ENCODE results near the gene CPPED1. TPM values are rescaled to one million over a fixed set of nuclear protein-coding genes. Genes with fewer than 3 reads are reported as not detected.

The CPPED1 gene
- total RNA-seq, 1 donor from 2014 or later = 13.2 TPM

- Mint-ChIP-seq H3K4me3 (ENCODE audit: low read depth) (no peak overlapping the region), H3K27me3 (no peaks in the 10 kb centered on the region), H3K4me1 (ENCODE audit: low read depth) (no peaks in the 10 kb centered on the region), H3K27ac (no peak overlapping the region), H3K9me3 (ENCODE audit: low read depth) (peaks cover 10% of the 10 kb centered on the region), H3K36me3 (ENCODE audit: insufficient read depth) (peaks cover 8% of the 10 kb centered on the region)
- no peak for TF ChIP-seq CTCF (IDR thresholded peaks at IDR 0.05; ENCODE audit: unreplicated experiment)
- DNase-seq (ENCODE audit: low spot score, unreplicated experiment) = no peak
These were observed 87.0 kb downstream of the CPPED1 start for GRCh38 chr16:12716658-12717057.

- DNase-seq (ENCODE audit: low spot score, unreplicated experiment) = no peak
- TF ChIP-seq CTCF (IDR thresholded peaks at IDR 0.05; ENCODE audit: unreplicated experiment) = no peak
- peaks cover 6% of the 10 kb centered on the region for H3K9me3 Mint-ChIP-seq (ENCODE audit: low read depth)
- no peak overlapping the region for H3K4me3 Mint-ChIP-seq (ENCODE audit: low read depth)
- peaks cover 2% of the 10 kb centered on the region for H3K36me3 Mint-ChIP-seq (ENCODE audit: insufficient read depth)
- H3K27ac Mint-ChIP-seq = no peak overlapping the region
- no peaks in the 10 kb centered on the region for H3K4me1 Mint-ChIP-seq (ENCODE audit: low read depth)
- no peaks in the 10 kb centered on the region for H3K27me3 Mint-ChIP-seq
These were observed 93.9 kb downstream of the CPPED1 start for GRCh38 chr16:12709807-12710206.

- Mint-ChIP-seq H3K27ac (no peak overlapping the region), H3K9me3 (ENCODE audit: low read depth) (no peaks in the 10 kb centered on the region), H3K4me1 (ENCODE audit: low read depth) (no peaks in the 10 kb centered on the region), H3K36me3 (ENCODE audit: insufficient read depth) (no peaks in the 10 kb centered on the region), H3K4me3 (ENCODE audit: low read depth) (no peak overlapping the region), H3K27me3 (no peaks in the 10 kb centered on the region)
- no peak for DNase-seq (ENCODE audit: low spot score, unreplicated experiment)
- no peak for TF ChIP-seq CTCF (IDR thresholded peaks at IDR 0.05; ENCODE audit: unreplicated experiment)
These were observed 95.4 kb downstream of the CPPED1 start for GRCh38 chr16:12708266-12708665.

- no peak for DNase-seq (ENCODE audit: low spot score, unreplicated experiment)
- Mint-ChIP-seq H3K27me3 (no peaks in the 10 kb centered on the region), H3K4me3 (ENCODE audit: low read depth) (no peak overlapping the region), H3K36me3 (ENCODE audit: insufficient read depth) (no peaks in the 10 kb centered on the region), H3K4me1 (ENCODE audit: low read depth) (no peaks in the 10 kb centered on the region), H3K27ac (no peak overlapping the region), H3K9me3 (ENCODE audit: low read depth) (no peaks in the 10 kb centered on the region)
- no peak for TF ChIP-seq CTCF (IDR thresholded peaks at IDR 0.05; ENCODE audit: unreplicated experiment)
These were observed 97.1 kb downstream of the CPPED1 start for GRCh38 chr16:12706628-12707027.

GRCh38 chr16:12704492-12705111 is 99.1 kb downstream of the CPPED1 start:
- Mint-ChIP-seq H3K27ac (no peak overlapping the region), H3K27me3 (no peaks in the 10 kb centered on the region), H3K9me3 (ENCODE audit: low read depth) (no peaks in the 10 kb centered on the region), H3K4me3 (ENCODE audit: low read depth) (no peak overlapping the region), H3K4me1 (ENCODE audit: low read depth) (no peaks in the 10 kb centered on the region), H3K36me3 (ENCODE audit: insufficient read depth) (no peaks in the 10 kb centered on the region)
- DNase-seq (ENCODE audit: low spot score, unreplicated experiment) = no peak
- TF ChIP-seq CTCF (IDR thresholded peaks at IDR 0.05; ENCODE audit: unreplicated experiment) = no peak

Measured in progenitor cell of endocrine pancreas (in vitro differentiated cells).